ENCODE results near the gene CD96.

The CD96 gene

GRCh38 chr3:111681661-111682426, 139.8 kb downstream of the CD96 start:
- no peak for DNase-seq

- no peak for DNase-seq
Measured at GRCh38 chr3:111684640-111685039, 142.6 kb downstream of the CD96 start.

GRCh38 chr3:111688190-111688800, 146.3 kb downstream of the CD96 start:
- no peak for DNase-seq

GRCh38 chr3:111690242-111690641, 148.2 kb downstream of the CD96 start:
- DNase-seq, result no peak

GRCh38 chr3:111691293-111691909, 149.4 kb downstream of the CD96 start:
- no peak for DNase-seq

- no peak for DNase-seq
Measured at GRCh38 chr3:111692593-111693552, 150.9 kb downstream of the CD96 start.

GRCh38 chr3:111694471-111694870, 152.5 kb downstream of the CD96 start:
- DNase-seq, result no peak

GRCh38 chr3:111695636-111696117, 153.7 kb downstream of the CD96 start:
- no peak for DNase-seq

- no peak for DNase-seq
Measured at GRCh38 chr3:111700054-111700453, 158.1 kb downstream of the CD96 start.

GRCh38 chr3:111701292-111701906, 159.4 kb downstream of the CD96 start:
- DNase-seq, result no peak
